HG03521 (cell line): ENCODE results near the gene TXNRD2.
A peak's percentile ranks its signal among the peaks of the same experiment; 100 is the strongest.

Experiments
- ATAC-seq: cut with Tn5 transposase; IDR thresholded peaks from one replicate; pipeline ENCODE4 v1.9.1; 2021; ENCODE audit warnings: mild to moderate bottlenecking, moderate library complexity; ENCODE audit not compliant: unreplicated experiment

TXNRD2 gene

GRCh38 chr22:19868773-19869471 lies 72.7 kb downstream of the TXNRD2 start:
- no peak for ATAC-seq

- no peak for ATAC-seq
These were observed 73.3 kb downstream of the TXNRD2 start for GRCh38 chr22:19868333-19868732.

- no peak for ATAC-seq
These were observed 74.0 kb downstream of the TXNRD2 start for GRCh38 chr22:19867617-19868016.

GRCh38 chr22:19866665-19867009 lies 75.0 kb downstream of the TXNRD2 start:
- no peak for ATAC-seq

GRCh38 chr22:19865141-19865829 lies 76.3 kb downstream of the TXNRD2 start:
- no peak for ATAC-seq

GRCh38 chr22:19864538-19865106 lies 77.0 kb downstream of the TXNRD2 start:
- ATAC-seq = no peak

- ATAC-seq = no peak
These were observed 78.0 kb downstream of the TXNRD2 start for GRCh38 chr22:19863571-19863970.

- no peak for ATAC-seq
These were observed 78.9 kb downstream of the TXNRD2 start for GRCh38 chr22:19862619-19863246.

- no peak for ATAC-seq
These were observed 81.6 kb downstream of the TXNRD2 start for GRCh38 chr22:19859861-19860510.

GRCh38 chr22:19857382-19857781 lies 84.2 kb downstream of the TXNRD2 start:
- ATAC-seq = no peak

GRCh38 chr22:19855504-19856409 lies 85.9 kb downstream of the TXNRD2 start:
- ATAC-seq = peak; percentile 5

GRCh38 chr22:19854778-19855503 lies 86.7 kb downstream of the TXNRD2 start, which contains the start of the genes GNB1L and RTL10:
Gene GNB1L (minus strand): TSS chr22:19854874. CDS start chr22:19821355, 33,519 bp downstream.
Gene RTL10 (minus strand): TSS chr22:19854874. CDS start chr22:19852261, 2,613 bp downstream.
- peak; percentile 91 for ATAC-seq

- ATAC-seq = no peak
These were observed 87.5 kb downstream of the TXNRD2 start for GRCh38 chr22:19853879-19854777.

GRCh38 chr22:19853058-19853878 lies 88.3 kb downstream of the TXNRD2 start:
- no peak for ATAC-seq

GRCh38 chr22:19852177-19852781 lies 89.3 kb downstream of the TXNRD2 start:
- no peak for ATAC-seq

GRCh38 chr22:19851291-19852176 lies 90.1 kb downstream of the TXNRD2 start:
- no peak for ATAC-seq
